VCaP (cell line): ENCODE measurements around the gene ELAPOR1.
A peak's percentile ranks its signal among the peaks of the same experiment; 100 is the strongest.

Experiments used
- H3K27ac ChIP-seq: fragments of 450-650 bp; 2 replicates; pipeline ENCODE4 v1.5.1; 2017
- CTCF ChIP-seq: fragments of 450-650 bp; conservative IDR thresholded peaks from 2 replicates; pipeline ENCODE4 v1.5.1; 2017; ENCODE audit warnings: mild to moderate bottlenecking, moderate library complexity

Gene ELAPOR1

GRCh38 chr1:109090196-109091077, 23.5 kb upstream of the ELAPOR1 start, which contains the start of gene TMEM167B:
TSS of gene TMEM167B (plus strand) at chr1:109090764. CDS start at chr1:109090873, 109 bp downstream.
- H3K27ac ChIP-seq, result peak within 1 kb of the TSS; percentile 85
- no peak for TF ChIP-seq CTCF

- TF ChIP-seq CTCF, result no peak
- peak overlapping the region; percentile 85 for H3K27ac ChIP-seq
Measured at GRCh38 chr1:109091078-109091838, 22.7 kb upstream of the ELAPOR1 start.

GRCh38 chr1:109091839-109092193, 22.1 kb upstream of the ELAPOR1 start:
- TF ChIP-seq CTCF, result no peak
- H3K27ac ChIP-seq, result peak overlapping the region; percentile 85

GRCh38 chr1:109094377-109094803, 19.5 kb upstream of the ELAPOR1 start:
- TF ChIP-seq CTCF, result no peak
- H3K27ac ChIP-seq, result no peak overlapping the region

GRCh38 chr1:109094871-109095270, 19.0 kb upstream of the ELAPOR1 start:
- TF ChIP-seq CTCF, result no peak
- H3K27ac ChIP-seq, result no peak overlapping the region

- H3K27ac ChIP-seq, result peak overlapping the region; percentile 71
- TF ChIP-seq CTCF, result no peak
Measured at GRCh38 chr1:109095631-109096030, 18.3 kb upstream of the ELAPOR1 start.

- TF ChIP-seq CTCF, result no peak
- peak overlapping the region; percentile 71 for H3K27ac ChIP-seq
Measured at GRCh38 chr1:109096120-109096519, 17.8 kb upstream of the ELAPOR1 start.
